Stimulated activated CD4-positive, alpha-beta T cell treated with anti-CD3 and anti-CD28 coated beads, TNF-alpha, amount 100 ng/mL, for 24 hours (primary cell): Measurements from ENCODE around the gene OR51E2.
"Not testable (repeated sequence)": the region's sequence is repeated elsewhere in the genome, so short reads cannot be mapped to it uniquely, and the experiment has no call there.

Source experiments
- DNase-seq, 3 experiments: peaks; one replicate each; pipeline ENCODE4 v3.0.0-alpha.2; 2020; ENCODE audit warnings: low read depth in 3 of 3

The OR51E2 gene, protein sequence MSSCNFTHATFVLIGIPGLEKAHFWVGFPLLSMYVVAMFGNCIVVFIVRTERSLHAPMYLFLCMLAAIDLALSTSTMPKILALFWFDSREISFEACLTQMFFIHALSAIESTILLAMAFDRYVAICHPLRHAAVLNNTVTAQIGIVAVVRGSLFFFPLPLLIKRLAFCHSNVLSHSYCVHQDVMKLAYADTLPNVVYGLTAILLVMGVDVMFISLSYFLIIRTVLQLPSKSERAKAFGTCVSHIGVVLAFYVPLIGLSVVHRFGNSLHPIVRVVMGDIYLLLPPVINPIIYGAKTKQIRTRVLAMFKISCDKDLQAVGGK

DNA sequence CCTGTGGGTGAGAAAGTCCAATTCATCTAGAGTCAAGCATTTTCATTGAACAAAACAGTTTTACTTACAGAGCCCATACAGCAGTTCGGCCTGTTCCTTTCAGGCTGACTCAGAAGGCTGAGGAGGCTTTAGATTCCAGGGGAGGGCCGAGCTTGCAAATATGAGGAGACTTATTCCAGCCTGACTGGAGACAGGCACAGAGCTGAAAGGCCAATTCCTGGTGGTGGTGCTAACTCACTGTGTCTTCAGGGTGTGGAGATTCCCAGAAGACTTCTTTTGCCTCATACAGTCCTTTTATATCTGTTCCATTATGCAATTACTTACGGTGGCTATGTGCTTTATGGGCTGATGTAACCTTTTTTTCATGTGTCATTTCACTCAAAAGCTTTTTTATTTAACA is at the start of gene OR51E2:
Gene OR51E2, minus strand, starts transcription at position 269 of the 400 bp plus-strand sequence. CDS start 15,142 bp downstream, outside the sequence.
- DNase-seq, result no peak

DNA sequence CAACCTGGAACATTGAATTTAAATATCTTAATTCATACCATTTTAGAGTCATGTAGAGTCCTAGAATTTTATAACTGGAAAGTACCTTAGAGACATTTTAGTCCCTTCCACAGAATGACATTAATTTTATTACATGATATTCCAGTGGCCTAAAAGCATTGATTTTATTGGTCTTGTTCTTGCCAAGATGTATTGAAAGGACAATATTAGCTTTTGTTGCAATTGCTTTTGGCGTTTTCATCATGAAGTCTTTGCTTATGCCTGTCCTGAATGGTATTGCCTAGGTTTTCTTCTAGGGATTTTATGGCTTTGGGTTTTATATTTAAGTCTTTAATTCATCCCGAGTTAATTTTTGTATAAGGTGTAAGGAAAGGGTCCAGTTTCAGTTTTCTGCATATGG is 43.1 kb upstream of the OR51E2 start:
- DNase-seq, result no peak

DNA sequence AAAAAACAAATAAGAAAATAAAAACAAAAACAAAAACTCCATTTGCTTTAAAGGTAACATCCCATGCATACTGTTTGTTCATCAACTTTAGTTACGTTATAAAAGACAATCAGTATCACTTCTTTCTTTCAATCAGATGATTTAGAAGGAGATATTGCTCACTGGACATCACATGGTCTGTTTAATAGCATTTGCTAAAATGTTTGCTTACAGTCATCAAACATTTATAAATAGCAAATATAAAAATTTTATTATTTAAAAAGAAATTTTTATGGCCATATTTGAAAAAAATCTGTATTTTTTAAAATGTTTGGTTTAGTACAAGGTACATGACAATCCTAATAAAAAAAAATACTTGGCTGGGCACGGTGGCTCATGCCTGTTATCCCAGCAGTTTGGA is 29.5 kb upstream of the OR51E2 start:
- no peak for DNase-seq

DNA sequence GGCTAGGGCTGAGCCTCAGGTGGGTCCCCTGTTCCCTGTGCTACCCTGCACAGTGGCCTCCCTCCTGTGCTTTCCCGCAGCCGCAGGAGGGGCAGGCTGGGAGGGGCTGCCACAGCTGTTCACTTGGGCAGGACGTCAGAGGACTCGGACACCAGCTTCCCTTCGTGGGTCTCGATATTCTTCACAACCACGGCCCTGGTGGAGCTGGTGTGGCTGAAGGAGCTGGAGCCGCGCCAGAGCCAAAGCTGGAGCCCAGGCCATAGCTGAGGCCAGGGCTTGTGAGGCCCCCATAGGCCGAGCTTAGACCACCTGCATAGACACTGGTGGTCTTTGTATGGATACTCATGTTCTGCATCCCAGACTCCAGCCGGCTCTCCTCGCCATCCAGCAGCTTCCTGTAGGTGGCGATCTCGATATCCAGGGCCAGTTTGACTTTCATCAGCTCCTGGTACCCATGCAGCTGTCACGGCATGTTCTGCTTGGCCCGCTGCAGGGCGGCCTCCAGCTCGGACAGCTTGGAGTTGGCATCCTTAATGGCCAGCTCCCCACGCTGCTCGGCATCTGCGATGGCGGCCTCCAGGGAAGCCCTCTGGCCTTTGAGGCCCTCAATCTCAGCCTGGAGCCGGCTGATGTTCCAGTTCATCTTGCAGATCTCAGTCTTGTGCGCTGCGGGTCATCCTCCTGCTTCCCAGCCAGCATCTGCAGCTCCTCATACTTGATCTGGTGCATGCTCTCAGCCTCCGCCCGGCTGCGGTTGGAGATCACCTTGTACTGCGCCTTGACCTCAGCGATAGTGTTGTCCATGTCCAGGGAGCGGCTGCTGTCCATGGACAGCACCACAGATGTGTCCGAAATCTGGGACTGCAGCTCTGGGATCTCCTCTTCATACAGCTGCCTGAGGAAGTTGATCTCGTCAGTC is 25.2 kb upstream of the OR51E2 start:
- not testable (repeated sequence) for DNase-seq

DNA sequence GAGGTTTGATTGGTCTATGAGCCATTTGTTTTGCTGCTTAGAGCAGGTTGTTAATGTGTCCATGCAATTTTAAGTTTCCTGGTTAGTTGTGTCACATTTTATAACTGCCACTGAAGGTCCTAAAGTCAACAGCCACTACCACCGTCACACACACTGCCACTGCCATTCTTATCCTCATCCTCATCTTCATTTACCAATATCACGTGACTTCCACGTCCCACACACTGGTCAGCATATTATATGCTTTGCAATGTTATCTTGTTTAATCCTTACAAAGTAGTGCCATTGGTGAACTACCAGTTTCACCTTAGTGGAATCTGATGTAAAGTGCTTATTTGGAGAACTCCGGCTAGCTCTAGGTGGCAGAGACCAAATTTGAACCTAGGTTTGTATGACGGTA is 16.6 kb upstream of the OR51E2 start:
- no peak for DNase-seq

DNA sequence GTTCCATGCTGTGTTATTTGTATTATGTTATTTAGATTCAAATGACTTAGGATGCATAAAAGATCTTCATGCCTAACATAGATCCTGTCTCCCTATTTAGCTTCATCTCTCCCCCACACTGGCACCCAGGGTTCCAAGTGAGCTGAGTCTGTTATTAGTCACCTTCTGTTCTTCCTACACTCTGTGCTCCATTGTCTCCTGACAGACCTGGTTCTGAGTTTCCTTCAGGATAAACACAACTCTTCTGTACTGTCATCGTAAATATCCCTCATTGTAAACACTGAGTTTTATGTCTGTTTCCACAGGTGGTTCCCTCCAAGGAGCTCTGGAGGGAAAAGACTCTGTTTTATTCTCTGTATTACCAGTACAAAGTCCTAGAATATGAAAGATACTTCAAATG is 15.6 kb upstream of the OR51E2 start:
- DNase-seq, result no peak

DNA sequence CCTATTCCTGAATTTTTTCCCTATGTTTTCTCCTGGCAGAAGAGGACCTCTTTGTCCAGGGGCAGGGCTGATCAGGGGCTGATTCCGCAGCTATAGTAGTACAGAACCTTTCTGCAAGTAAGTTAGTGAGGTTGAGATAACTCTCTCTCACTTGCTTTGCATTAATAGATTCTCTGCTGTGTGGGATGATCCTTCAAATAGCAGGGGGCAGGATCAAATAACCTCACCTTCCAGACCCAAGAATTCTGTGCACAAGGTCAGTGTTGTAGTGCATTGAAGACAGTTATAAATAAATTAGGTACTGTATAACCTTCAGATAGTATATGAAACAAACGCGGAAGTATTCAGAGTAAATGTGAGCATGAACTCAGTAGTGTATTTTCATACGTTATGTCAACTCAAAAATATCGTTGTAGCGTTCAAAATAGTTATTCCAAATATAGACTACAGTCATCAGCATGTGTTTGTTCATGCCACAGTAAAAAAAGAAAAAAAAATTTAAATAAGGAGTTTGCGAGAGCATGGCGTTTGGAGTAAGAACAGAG is 7.2 kb upstream of the OR51E2 start:
- DNase-seq, result no peak

DNA sequence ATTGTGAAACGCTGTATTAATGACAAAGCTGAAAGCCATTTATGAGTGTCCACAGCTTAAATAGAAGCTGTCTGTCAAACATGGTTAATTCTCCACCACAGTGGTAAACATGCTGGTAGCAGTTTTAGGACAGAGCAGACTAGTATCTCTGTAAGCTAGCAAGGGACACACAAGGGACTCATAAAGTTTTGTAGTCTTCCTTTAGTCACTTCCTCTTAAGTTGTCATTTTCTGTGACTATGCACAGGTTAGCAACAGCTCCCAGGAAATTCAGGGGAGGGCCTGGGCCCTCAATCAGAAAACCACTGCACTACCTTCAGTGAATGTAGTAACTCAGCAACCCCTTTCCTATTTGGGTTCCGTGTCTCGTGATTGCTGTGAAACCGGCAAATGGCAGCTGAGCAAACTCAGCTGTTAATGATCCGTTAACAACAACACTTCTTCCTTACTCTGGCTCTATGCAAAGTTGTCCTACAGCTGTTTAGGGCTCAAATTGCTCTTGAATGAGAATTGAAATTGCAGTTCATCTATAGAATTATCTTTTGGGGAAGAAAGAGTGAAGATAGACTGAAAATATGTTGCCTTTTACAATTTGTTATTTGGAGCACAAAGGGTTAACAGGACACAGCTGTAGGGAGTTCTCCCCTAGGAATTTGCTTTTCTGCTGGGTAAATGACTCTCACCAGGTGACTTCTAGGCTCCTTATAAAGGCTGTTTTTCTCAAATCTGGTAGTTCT is 6.6 kb upstream of the OR51E2 start, which contains the start of gene MMP26:
Gene MMP26, plus strand, starts transcription at position 731 of the 736 bp plus-strand sequence.
- DNase-seq, result no peak

DNA sequence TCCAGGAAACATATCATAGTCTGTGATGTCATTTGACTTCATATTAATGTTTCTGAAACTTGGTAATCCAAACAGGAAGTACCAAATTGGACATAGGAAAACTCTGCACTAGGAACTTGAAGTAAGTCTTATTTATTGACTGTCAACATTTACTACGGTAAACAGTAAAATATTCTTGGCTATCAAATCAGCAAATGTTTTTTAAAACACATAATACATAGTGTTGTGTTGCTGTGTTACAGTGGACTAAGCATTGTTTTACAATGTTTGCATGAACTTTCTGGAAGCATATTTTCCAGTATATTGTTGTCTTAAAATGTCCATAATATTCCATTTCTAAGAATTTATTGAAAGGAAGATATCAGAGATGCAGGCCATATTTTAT is 2.8 kb upstream of the OR51E2 start:
- DNase-seq, result no peak

DNA sequence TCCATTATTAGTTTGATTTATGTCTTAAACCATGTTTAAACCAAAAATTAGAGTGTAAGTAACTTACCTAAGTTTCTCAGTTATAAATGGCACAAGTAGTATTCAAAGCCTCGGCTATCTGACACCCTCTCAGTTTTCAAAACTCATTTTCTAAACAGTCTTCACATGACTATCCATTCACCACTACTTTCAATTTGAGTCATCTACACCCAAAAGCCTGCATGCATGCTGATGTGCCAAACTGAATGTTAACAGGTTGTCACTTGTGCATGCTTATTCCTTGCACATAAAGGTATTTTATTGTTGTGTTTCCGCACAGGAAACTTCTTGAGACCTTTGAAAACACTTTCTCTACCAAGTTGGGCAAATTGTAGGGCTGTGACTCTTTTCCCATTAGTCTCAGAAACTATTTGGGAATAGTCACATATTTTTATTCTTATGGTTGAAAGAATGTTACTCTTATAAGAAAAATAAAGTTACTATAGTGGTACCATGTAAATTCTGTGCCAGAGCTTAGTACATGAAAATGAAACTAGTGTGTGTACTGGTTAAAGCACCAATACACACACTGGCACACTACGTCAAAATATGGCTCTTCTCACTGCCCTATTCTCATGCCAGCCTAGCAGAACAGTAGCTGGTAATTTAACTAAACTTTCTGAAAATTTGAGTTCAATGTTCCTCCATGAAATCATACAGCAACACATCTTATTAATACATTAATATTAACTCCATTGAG is 2.2 kb upstream of the OR51E2 start:
- DNase-seq, result no peak

DNA sequence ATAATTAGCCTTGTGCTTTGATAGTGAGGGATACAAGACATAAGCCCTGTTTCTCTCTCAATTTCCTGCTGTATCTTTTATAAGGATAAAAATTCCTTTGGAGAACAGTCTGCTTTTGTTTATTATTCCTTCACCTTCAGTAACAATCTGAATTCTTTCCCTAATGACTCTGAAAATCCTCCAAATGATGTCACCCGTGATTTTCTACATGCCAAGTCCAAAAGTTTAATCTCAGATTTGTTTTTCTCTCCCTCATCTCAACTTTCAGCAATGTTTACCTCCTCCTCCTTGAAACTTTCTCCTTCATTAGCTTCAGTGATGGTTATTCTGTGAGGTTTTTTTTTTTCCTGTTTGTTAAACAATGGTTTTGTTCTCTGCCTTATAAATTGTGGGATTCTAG is 2.2 kb downstream of the OR51E2 start:
- no peak for DNase-seq

DNA sequence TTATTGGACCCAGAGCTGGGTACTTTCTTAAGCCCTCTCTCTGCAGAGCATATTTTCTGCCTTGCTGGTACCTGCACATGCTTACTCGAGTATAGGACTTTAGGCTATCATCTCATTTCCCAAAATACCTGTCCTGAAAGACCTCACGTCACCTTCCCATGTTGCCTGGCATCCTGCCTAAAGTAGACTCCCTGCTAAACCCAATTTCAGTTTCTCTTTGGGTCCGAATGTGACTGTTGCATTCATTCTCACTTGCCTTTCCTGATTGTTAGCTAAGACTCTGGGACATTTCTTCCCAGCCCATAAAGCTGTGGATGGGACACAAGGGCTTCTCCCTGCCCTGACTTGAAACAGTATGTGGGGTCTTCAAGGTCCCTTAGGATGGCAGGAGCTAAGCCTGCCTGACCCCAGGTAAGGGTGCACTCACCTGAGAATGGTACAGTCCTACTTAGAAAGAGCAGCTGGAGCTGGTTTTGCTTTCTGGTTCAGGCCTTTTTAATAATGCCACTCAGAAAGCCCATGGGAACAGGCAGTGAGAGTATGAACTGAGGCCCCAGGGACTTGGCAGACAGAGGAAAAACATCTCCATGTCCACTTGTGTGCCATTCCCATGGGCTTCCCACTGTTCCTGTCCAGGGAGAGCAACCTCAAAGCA is 12.9 kb downstream of the OR51E2 start:
- no peak for DNase-seq

DNA sequence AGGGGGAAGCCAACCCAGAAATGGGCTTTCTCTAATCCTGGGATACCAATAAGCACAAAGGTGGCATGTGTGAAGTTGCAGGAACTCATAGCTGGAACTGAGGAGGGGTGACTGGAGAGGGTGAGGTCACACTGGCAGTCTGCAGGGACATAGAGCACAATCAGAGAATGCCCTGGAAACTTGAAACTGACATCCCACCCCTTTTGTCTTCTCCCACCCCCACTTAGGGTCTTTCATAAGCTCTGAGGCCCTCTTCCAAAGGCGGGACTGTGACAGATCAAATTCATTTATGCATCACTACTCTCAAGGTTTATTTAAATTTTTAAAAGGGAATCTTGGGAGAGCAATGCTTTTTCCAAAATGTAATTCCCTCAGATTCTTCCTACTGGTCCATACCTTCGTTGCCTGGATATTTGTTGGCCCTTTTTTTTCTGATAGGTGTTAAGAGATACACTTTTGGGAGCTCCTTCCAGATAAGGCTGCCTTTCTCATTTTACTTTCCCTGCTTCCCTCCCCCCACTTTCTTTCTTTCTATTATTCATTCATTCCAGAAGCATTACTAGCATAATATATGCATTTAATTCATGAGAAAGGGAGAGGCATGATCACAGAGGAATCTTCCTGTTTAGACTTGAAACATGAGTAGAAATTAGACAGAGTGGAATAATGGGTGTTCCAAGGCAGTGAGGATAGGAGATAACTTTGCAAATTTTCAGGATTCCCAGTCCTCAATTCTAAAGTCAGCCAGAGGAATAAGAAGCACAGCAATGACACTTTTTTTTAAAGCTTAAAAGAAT is 14.8 kb downstream of the OR51E2 start:
- no peak for DNase-seq

DNA sequence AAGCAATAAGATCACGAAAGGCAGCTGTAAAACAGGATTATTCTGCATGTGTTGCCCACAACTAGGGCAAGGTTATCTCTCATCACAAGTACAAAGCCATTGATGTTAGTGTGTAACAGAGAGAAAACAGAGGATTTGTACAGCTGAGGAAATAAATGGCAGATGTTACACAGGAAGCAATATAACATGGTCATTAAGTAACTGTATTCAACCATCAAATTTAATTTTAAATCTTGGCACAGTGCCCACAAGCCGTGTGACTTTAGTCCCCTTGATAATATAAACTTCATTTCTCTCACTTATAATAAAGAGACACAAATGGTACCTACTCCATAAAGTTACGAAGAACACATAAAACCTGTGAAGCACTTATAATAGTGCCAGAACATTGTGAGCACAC is 17.3 kb downstream of the OR51E2 start:
- no peak for DNase-seq

DNA sequence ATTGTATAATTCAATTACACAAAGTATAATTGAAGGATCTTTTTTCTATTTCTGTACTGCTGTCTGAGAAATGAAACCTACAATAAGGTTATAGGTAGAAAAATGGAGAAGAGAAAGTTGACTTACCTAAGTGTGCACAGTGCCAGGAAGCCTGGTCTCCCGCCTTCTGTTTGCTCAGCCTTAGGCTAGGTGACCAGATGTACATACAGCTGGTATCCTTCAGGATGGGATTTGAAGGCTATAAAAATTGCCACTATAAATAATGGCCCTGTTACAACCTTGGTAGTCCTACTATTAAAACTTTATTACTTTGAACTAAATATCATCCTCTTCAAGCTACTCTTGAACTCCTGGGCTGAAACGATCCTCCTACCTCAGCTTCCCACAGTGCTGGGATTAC is 19.7 kb downstream of the OR51E2 start:
- DNase-seq, result no peak

DNA sequence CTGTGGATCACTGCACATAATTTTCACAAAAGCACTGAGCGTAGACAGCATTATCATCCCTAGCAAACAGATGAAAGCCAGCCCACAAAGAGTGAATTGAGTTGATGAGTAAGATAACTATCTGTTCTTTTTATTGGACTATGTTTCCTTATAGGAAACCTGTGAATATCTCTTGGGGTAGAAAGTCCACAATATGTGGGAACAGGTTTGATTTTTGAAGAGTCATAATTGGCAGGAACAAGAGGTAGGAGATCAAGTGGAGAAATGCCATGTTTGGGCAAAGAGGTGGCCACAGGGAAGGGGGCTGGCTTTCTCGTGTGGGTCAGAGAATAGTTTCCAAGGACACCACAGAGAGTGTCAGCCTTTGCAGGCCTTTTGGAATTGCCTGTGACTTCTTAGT is 23.9 kb downstream of the OR51E2 start:
- DNase-seq, result no peak

DNA sequence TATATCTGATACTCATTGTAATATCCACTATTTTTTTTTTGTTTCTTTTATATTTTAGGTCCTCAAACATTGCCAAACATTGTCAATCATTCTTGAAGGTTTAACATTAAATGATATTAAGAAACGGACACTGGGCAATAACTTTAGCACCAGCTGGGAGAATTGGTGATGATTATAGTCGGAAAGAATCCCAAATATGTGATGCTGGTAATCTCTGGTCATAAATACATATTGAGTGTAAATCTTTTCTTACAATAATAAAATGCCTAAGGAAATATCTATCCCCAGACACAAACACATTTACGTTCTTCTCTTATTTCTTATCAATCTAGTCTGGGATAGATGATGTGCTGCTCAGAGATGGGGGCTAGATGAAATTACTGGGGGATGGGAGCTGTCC is 25.2 kb downstream of the OR51E2 start:
- DNase-seq, result no peak

DNA sequence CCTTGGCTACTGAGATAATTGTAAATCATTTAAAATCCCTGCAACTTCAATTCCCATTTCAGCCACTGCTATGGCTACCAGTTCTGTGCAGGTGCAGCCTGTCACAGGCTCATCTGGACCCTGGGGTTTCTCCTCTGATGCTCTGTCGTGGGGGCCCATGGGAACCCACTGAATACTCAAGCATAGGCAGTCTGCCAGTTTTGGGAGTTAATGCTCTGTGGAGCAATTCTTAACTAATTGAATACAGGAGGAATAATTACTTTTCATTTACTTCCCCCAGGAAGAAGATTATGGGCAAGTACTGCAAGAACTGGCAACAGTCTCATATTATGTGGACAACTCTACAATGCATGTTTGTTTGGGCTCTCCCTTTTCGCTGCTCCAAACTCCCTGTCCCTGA is 25.9 kb downstream of the OR51E2 start:
- no peak for DNase-seq

DNA sequence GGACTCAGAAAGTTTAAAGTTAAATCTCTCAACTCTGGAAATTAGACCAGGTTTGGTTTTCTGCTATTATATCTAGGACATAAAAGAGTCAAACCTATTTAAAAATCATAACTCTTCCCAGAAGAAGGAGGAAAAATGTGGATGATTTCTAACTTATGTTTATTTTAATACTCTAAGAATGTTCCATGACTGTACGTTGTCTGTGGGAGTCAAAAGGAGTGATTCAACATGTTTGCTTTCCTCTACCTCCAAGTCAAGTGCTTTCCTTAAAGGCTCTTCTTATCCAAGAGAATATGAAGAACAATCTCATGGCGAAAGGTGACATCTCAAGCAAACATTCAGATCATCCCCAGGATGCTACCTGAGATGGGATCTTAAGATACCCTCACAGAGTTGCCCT is 32.2 kb downstream of the OR51E2 start:
- no peak for DNase-seq

DNA sequence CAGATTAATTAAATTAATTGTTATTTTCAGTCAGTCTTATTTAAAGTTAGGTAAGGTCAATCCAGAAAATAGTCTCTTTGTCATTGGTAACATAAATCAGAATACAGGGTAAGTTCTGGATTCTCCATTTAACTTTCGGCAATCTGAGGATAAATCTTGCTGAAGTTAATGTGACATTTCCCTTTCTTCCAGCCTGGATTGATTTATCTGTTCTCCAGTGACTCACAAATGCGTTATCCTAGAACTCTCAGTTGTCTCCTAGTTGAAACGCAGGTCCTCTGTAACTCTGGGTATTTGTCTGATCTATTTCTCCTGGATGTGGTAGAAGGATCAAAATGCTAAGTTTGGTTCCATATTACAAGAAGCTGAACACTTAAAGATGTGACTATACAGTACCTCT is 32.9 kb downstream of the OR51E2 start:
- DNase-seq, result no peak
